GM12864 (cell line): ENCODE measurements around the gene CDYL.

Experiments used
- DNase-seq: peaks from one replicate; pipeline ENCODE4 v3.0.0-alpha.2; 2011; ENCODE audit warnings: low read depth
- H3K4me3 ChIP-seq: 2 replicates; pipeline ENCODE4 v1.5.1; 2011; ENCODE audit warnings: mild to moderate bottlenecking, low read depth, low read length, control low read depth
- CTCF ChIP-seq: IDR thresholded peaks from 2 replicates; pipeline ENCODE4 v1.5.1; 2011; ENCODE audit warnings: low read depth, mild to moderate bottlenecking, moderate library complexity, low read length, control low read depth, inconsistent platforms; ENCODE audit errors: missing control alignments

Gene CDYL

GRCh38 chr6:4776131-4776492, at the start of gene CDYL:
Gene CDYL (plus strand): TSS chr6:4776404. CDS start chr6:4776784, 380 bp downstream.
- DNase-seq, result no peak
- peak within 1 kb of the TSS; percentile 67 for H3K4me3 ChIP-seq
- no peak for TF ChIP-seq CTCF

- TF ChIP-seq CTCF, result no peak
These were observed 49.6 kb upstream of the CDYL start for GRCh38 chr6:4726645-4727044.

GRCh38 chr6:4727217-4727616, 49.0 kb upstream of the CDYL start:
- DNase-seq, result no peak
- no peak for TF ChIP-seq CTCF
- no peak overlapping the region for H3K4me3 ChIP-seq

More at GRCh38 chr6:4726645-4727044, 49.6 kb upstream of the CDYL start:
- no peak overlapping the region for H3K4me3 ChIP-seq
- DNase-seq, result no peak

- peak; percentile 21 for TF ChIP-seq CTCF
- peak; percentile 10 for DNase-seq
- H3K4me3 ChIP-seq, result no peak overlapping the region
These were observed 48.4 kb upstream of the CDYL start for GRCh38 chr6:4727671-4728435.

GRCh38 chr6:4728436-4728769, 47.8 kb upstream of the CDYL start:
- TF ChIP-seq CTCF, result no peak
- no peak overlapping the region for H3K4me3 ChIP-seq
- DNase-seq, result no peak

GRCh38 chr6:4728926-4729325, 47.3 kb upstream of the CDYL start:
- TF ChIP-seq CTCF, result no peak
- no peak overlapping the region for H3K4me3 ChIP-seq

GRCh38 chr6:4731996-4732395, 44.2 kb upstream of the CDYL start:
- DNase-seq, result no peak
- H3K4me3 ChIP-seq, result no peak overlapping the region

More at GRCh38 chr6:4728926-4729325, 47.3 kb upstream of the CDYL start:
- no peak for DNase-seq

More at GRCh38 chr6:4731996-4732395, 44.2 kb upstream of the CDYL start:
- TF ChIP-seq CTCF, result no peak
